Ecto neural progenitor cell (in vitro differentiated cells): Measurements from ENCODE around the gene TAF10.

Experiments
- DNase-seq: peaks from one replicate; pipeline ENCODE4 v3.0.0-alpha.2; 2018; ENCODE audit warnings: low spot score

Gene TAF10

DNA sequence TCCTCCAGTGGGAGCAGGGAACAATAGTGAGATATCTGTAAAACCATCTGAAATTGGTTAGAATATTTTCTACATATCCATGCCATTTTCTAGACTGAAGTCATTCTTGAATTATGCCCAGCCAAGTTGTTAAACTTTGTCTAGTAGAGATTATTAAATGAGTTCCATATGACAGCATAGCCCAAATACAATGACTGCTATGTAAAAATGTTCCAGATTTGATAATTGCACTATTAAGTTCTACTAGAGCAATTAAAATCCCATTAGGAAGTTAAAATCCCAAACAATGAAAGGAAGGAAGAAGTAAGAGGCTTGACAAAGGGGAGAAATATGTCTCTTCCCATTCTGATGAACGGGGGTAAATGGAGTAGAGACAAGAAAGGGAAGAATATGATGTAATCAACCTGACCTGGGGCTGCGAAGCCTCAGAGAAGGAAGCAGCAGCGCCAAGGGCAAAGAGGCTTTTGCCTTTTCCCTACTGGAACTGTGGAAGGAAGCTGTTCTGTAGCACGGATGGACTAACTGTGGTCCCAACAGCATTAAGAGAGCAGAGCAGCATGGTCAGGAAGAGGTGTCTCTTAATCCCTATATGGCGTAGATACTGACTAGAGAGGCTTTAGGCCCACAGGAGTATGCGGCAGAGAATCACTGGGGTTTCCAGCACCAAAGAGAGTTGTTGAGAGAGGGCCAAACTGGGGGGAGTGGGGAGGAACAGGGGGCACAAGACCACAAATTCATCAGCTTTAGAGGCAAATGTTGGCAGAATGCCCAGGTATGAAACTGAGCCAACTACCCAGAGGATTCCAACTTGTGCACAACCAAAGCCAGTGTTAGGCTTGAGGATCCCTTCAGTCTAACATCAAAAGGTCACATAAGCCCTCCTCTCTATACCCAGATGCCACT, 35.3 kb downstream of the TAF10 start:
- DNase-seq, result no peak

GRCh38 chr11:6574816-6575715, 37.0 kb downstream of the TAF10 start:
- no peak for DNase-seq

GRCh38 chr11:6572215-6572614, 39.8 kb downstream of the TAF10 start:
- no peak for DNase-seq

DNA sequence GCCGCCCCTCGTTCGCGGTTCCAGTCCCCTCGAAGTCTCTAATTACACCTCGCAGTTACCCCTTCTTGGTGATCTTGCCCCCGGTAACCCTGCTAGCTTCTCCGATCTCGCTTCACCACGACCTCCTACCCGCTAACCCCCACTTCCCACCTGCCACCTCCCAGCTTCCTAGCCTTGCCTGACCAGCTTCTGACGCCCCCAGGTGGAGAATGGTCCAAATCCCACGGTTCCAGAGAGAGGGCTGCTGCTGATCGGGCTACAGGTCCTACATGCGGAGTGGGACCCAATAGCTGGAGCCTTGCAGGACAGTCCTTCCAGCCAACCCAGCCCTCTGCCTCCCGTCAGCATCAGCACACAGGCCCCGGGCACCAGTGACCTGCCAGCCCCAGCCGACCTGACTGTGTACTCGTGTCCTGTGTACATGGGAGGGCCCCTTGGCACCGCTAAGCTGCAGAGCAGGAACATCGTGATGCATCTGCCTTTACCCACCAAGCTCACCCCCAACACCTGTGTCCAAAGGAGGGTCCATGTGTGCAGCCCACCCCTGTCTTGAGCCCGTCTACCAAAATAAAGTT, 40.5 kb downstream of the TAF10 start:
- no peak for DNase-seq

GRCh38 chr11:6570691-6571427, 41.2 kb downstream of the TAF10 start:
- DNase-seq, result no peak

GRCh38 chr11:6569706-6570105, 42.3 kb downstream of the TAF10 start:
- no peak for DNase-seq

DNA sequence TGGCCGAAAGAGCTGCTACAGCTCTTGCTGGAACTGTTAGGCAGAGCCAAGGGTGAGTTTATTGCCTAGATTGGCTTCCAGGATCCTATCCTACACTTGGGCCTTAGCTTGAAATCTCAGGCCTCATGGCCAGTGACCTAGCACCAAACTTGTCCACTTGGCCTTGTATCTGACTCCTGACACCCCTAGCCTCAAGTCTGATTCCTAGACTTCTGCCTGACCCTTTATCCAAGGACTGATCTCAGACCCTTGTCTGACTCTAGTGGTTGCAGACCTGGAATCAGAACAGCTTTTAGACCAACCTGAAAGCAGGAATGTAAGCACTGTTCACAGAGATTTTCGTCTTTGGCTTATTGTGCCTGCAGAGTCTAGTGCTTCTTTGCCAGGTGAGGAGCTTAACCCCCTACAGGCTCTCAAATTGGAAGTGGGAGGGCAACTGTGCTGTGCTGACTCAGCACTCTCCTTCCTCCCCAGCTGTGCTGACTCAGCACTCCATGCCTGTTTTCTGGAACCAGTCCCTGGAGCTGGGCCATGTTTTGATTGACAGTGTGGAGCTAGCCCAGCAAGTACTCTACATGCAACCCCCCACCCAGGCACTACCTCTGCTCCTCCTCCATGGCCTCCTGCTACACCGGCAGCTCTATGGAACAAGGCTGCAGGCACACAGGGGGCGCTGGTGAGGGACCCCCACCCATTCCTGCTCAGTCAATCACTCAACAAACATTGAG, 43.7 kb downstream of the TAF10 start:
- DNase-seq, result no peak

DNA sequence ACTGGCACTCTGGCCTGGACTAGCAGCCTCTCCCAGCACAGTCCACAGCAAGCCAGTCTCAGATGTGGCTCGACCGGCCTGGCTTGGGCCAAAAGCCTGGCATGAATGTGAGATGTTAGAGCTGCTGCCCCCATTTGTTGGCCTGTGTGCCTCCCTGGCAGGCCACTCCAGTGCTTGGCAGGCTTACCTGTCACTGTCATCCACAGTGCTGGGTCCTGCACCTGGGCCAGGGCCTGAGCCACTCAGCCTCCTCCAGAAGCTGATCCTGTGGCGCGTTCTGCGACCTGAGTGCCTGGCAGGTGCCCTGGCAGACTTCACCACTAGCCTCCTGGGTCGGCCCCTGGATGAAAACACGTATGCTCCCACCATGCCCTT, 44.7 kb downstream of the TAF10 start:
- DNase-seq, result no peak

DNA sequence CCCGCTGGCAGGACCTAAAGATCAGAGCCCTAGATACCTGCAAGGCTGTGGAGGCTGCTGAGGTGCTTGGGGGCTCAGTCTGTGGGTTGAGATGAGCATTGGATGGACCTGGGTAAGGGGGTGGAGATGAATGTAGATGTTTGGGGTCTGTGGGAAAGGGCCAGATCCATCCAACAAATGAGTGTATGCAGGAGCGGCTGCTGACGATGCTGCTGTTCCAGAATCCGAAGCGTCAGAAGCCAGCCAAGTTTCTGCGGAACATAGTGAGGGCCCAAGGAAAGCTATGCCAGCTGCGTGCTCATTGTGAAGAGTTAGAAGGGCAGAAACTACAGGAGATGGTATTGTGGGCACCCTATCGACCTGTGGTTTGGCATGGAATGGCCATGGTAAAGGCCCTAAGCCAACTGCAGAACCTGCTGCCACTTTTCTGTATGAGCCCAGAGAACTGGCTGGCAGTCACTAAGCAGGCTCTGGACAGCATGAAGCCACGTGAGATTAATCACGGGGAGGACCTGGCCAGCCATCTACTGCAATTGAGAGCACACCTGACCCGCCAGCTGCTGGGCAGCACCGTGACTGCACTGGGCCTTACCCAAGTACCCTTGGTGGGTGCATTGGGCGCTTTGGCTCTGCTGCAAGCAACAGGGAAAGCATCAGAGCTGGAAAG, 45.2 kb downstream of the TAF10 start:
- DNase-seq, result no peak

DNA sequence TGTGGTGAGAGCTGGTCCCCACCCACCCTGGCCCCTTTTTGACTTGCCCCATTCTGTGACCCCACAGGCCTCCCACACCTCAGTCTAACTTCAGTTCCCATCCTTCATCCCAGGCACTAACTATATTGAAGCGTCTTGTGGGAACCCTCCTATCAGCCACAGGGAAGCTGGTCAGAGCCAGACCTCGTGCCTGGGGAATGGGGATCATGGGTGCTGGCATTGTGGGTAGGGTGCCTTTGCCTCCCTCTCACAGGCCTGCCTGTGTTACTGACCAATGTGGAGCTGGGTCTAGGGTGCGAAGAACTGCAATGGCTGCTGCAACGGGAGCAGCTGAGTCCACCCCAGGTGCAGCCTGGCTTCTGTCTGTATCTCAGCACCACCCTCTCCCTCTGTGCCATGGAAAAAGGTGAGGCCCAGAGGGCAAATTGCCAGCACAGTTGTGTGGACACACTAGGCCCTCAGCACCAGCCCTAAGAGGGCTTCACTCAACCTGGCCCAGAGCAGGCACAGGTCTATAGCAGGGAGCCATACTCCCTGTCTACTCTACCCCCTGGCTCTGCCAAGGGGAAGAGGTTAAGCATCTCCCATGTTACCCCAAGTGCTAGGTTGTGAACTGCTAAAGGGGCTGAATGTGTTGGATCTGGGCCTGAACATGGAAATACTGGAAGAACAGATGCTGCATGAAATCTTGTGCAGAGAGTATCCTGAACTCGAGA, 45.9 kb downstream of the TAF10 start:
- no peak for DNase-seq

GRCh38 chr11:6565325-6565724, 46.7 kb downstream of the TAF10 start:
- DNase-seq, result no peak

DNA sequence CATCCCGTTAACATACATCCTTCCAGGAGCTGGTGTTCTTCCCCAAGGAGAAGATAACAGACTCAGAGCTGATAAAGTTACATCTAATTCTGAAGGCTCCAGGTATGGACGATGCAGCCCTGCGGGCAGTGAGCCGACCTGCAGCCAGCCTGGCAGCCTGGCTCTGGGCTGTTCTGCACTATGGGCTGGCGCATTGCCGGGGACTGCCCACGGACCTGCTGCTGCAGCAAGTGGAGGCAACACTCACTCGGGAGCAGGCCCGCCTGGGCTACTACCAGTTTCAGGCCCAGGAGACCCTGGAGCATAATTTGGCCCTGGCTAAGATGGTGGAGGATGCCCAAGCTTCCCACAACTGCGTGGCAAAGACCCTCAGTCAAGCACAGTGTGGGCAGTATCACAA, 48.3 kb downstream of the TAF10 start:
- no peak for DNase-seq

DNA sequence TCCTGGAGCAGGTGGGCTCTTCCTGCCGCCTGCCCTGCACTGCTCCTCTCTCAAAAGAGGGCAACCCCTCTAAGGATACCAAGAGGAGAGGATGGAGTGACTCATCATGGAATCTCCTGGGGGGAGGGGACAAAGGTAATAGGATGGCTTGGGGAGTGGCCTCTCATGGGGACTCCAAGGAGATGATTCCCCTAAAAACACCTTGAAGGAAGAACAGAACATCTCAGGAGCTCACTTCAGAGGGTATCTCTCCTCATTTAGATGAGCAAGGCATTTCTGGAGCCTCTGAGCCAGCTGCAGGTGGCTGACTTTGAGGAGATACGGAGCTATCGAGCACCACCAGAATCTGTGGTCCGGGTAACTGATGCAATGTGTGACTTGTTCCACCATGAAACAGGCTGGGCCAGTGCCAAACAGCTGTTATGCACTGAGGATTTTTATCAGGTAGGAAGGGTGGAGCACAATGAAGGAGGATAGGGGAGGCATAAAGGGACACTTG, 48.8 kb downstream of the TAF10 start:
- no peak for DNase-seq

DNA sequence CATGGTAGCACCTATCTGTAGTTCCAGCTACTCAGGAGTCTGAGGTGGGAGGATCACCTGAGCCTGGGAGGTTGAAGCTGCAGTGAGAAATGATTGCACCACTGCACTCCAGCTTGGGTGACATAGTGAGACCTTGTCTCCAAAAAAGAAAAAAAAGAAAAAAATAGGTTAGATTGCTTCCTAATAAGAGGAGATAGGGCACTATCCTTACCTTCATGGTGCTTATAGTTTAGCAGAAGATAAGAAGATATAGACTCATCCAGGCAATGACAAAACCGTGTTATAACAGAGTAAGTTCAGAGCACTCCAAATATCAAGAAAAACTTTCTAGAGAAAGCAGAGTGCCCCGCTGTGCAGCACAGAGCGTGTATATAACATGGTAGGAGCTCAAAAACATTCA, 50.7 kb downstream of the TAF10 start:
- DNase-seq, result no peak
